Gastrocnemius medialis (tissue), 4 donors: ENCODE data around the gene HSFX4.

Source experiments
- CTCF ChIP-seq, 5 experiments: fragments of 450-650 bp in 3 of 5; fragments of 200-600 bp in 2 of 5; sonication (generic) in 2 of 5; IDR thresholded peaks in 4 of 5; conservative IDR thresholded peaks in 1 of 5; 1 replicate in 4 of 5; 2 replicates in 1 of 5; pipeline ENCODE4 v1.5.1; 2016 to 2019; ENCODE audit warnings: antibody characterized with exemption in 5 of 5, mild to moderate bottlenecking in 3 of 5, moderate library complexity in 3 of 5
- POLR2A ChIP-seq, 2 donors: fragments of 450-650 bp; IDR thresholded peaks; one replicate each; pipeline ENCODE4 v1.6.1; 2017; ENCODE audit warnings: antibody characterized with exemption in 2 of 2, mild to moderate bottlenecking in 2 of 2, moderate library complexity in 2 of 2

GRCh38 chrX:149961572-149961971, 32.2 kb downstream of the HSFX4 start:
- TF ChIP-seq CTCF (IDR thresholded peaks at IDR 0.05 in 4 of 5, conservative IDR thresholded peaks at IDR 0.05 in 1 of 5) (no peak), POLR2A (IDR thresholded peaks at IDR 0.05) (no peak)
